ENCODE measurements around the gene PURB. TPM values are rescaled to one million over a fixed set of nuclear protein-coding genes. Genes with fewer than 3 reads are reported as not detected.

PURB gene
- total RNA-seq, 1 experiment from 2014 or later = 8.9 TPM

GRCh38 chr7:44894888-44895580 lies 9.7 kb upstream of the PURB start:
- Histone ChIP-seq H3K4me1 (ENCODE audit: insufficient read depth, low read length) (no peaks in the 10 kb centered on the region), H3K36me3 (ENCODE audit: low read depth, low read length) (no peaks in the 10 kb centered on the region), H3K4me2 (ENCODE audit: low read length) (no peak overlapping the region), H3K79me2 (ENCODE audit: low read length) (no peaks in the 10 kb centered on the region), H3K4me3 (ENCODE audit: low read length) (no peak overlapping the region), H4K20me1 (ENCODE audit: low read length) (no peaks in the 10 kb centered on the region), H3F3A (ENCODE audit: low read length, unreplicated experiment) (no peaks in the 10 kb centered on the region), H2AFZ (ENCODE audit: low read length) (no peak overlapping the region), H3K9me3 (ENCODE audit: low read length) (no peaks in the 10 kb centered on the region), H3K27ac (ENCODE audit: low read length) (no peak overlapping the region), H3K27me3 (ENCODE audit: low read length) (no peaks in the 10 kb centered on the region), H3K9me2 (replicated peaks; ENCODE audit: low read length) (no peaks in the 10 kb centered on the region), H3K9ac (ENCODE audit: low read length) (no peak overlapping the region)
- TF ChIP-seq EZH2 (IDR thresholded peaks at IDR 0.05; ENCODE audit: low read length, unreplicated experiment) (no peak), EZH2phosphoT487 (IDR thresholded peaks at IDR 0.05; ENCODE audit: borderline replicate concordance, low read length) (no peak)
- TF ChIP-seq, protein P1, sequence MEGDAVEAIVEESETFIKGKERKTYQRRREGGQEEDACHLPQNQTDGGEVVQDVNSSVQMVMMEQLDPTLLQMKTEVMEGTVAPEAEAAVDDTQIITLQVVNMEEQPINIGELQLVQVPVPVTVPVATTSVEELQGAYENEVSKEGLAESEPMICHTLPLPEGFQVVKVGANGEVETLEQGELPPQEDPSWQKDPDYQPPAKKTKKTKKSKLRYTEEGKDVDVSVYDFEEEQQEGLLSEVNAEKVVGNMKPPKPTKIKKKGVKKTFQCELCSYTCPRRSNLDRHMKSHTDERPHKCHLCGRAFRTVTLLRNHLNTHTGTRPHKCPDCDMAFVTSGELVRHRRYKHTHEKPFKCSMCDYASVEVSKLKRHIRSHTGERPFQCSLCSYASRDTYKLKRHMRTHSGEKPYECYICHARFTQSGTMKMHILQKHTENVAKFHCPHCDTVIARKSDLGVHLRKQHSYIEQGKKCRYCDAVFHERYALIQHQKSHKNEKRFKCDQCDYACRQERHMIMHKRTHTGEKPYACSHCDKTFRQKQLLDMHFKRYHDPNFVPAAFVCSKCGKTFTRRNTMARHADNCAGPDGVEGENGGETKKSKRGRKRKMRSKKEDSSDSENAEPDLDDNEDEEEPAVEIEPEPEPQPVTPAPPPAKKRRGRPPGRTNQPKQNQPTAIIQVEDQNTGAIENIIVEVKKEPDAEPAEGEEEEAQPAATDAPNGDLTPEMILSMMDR (conservative IDR thresholded peaks at IDR 0.05; ENCODE audit: low read depth, low read length) = no peak
- ChIA-PET CTCF (no interaction called here), POLR2A (ENCODE audit: unreplicated experiment) (no interaction called here)
- DNase-seq = no peak
- intact Hi-C loops (cut with micrococcal nuclease) = no loop called here
- BruUV-seq (replicated peaks) = no TSS peak
- ATAC-seq = no peak

GRCh38 chr7:44893710-44894234 lies 8.4 kb upstream of the PURB start:
- ChIA-PET CTCF (no interaction called here), POLR2A (ENCODE audit: unreplicated experiment) (no interaction called here)
- no peaks in the 10 kb centered on the region for H4K20me1 ChIP-seq (ENCODE audit: low read length)
- TF ChIP-seq, protein P1 (conservative IDR thresholded peaks at IDR 0.05; ENCODE audit: low read depth, low read length) = no peak
- no peak for TF ChIP-seq EZH2phosphoT487 (IDR thresholded peaks at IDR 0.05; ENCODE audit: borderline replicate concordance, low read length)
- TF ChIP-seq EZH2 (IDR thresholded peaks at IDR 0.05; ENCODE audit: low read length, unreplicated experiment) = no peak
- no peaks in the 10 kb centered on the region for H3F3A ChIP-seq (ENCODE audit: low read length, unreplicated experiment)
- ATAC-seq = no peak
- H3K36me3 ChIP-seq (ENCODE audit: low read depth, low read length) = no peaks in the 10 kb centered on the region
- H3K27ac ChIP-seq (ENCODE audit: low read length) = no peak overlapping the region
- no peaks in the 10 kb centered on the region for H3K79me2 ChIP-seq (ENCODE audit: low read length)
- intact Hi-C loops (cut with micrococcal nuclease) = no loop called here
- no peaks in the 10 kb centered on the region for H3K9me3 ChIP-seq (ENCODE audit: low read length)
- no peaks in the 10 kb centered on the region for H3K4me1 ChIP-seq (ENCODE audit: insufficient read depth, low read length)
- H3K9ac ChIP-seq (ENCODE audit: low read length) = no peak overlapping the region
- no peak overlapping the region for H2AFZ ChIP-seq (ENCODE audit: low read length)
- BruUV-seq (replicated peaks) = no TSS peak
- DNase-seq = no peak
- H3K4me2 ChIP-seq (ENCODE audit: low read length) = no peak overlapping the region
- no peaks in the 10 kb centered on the region for H3K9me2 ChIP-seq (replicated peaks; ENCODE audit: low read length)
- H3K4me3 ChIP-seq (ENCODE audit: low read length) = no peak overlapping the region
- no peaks in the 10 kb centered on the region for H3K27me3 ChIP-seq (ENCODE audit: low read length)

- Histone ChIP-seq H3K27me3 (ENCODE audit: low read length) (no peaks in the 10 kb centered on the region), H2AFZ (ENCODE audit: low read length) (no peak overlapping the region), H3K27ac (ENCODE audit: low read length) (no peak overlapping the region), H3K36me3 (ENCODE audit: low read depth, low read length) (no peaks in the 10 kb centered on the region), H3K9me3 (ENCODE audit: low read length) (no peaks in the 10 kb centered on the region), H4K20me1 (ENCODE audit: low read length) (no peaks in the 10 kb centered on the region), H3K79me2 (ENCODE audit: low read length) (0 out of 2 replicates have a peak, but pooled peaks cover under 1% of the 10 kb centered on the region), H3K9ac (ENCODE audit: low read length) (no peak overlapping the region), H3F3A (ENCODE audit: low read length, unreplicated experiment) (no peaks in the 10 kb centered on the region), H3K9me2 (replicated peaks; ENCODE audit: low read length) (no peaks in the 10 kb centered on the region), H3K4me1 (ENCODE audit: insufficient read depth, low read length) (no peaks in the 10 kb centered on the region), H3K4me2 (ENCODE audit: low read length) (no peak overlapping the region), H3K4me3 (ENCODE audit: low read length) (no peak overlapping the region)
- CTCF ChIA-PET = no interaction called here
- TF ChIP-seq EZH2 (IDR thresholded peaks at IDR 0.05; ENCODE audit: low read length, unreplicated experiment) = no peak
- TF ChIP-seq EZH2phosphoT487 (IDR thresholded peaks at IDR 0.05; ENCODE audit: borderline replicate concordance, low read length) = no peak
- TF ChIP-seq, protein P1 (conservative IDR thresholded peaks at IDR 0.05; ENCODE audit: low read depth, low read length) = no peak
- POLR2A ChIA-PET (ENCODE audit: unreplicated experiment) = no interaction called here
- intact Hi-C loops (cut with micrococcal nuclease) = no loop called here
- DNase-seq (no peak), ATAC-seq (no peak)
- BruUV-seq (replicated peaks) = no TSS peak
Measured at GRCh38 chr7:44891791-44892190, 6.5 kb upstream of the PURB start.

All from PC-3 (cell line).